ENCODE data around the gene POLA1. TPM values are rescaled to one million over a fixed set of nuclear protein-coding genes. Genes with fewer than 3 reads are reported as not detected.

POLA1 gene
- polyA plus RNA-seq, 10 donors, result 13.5 to 24.8 (median 16.1) TPM

DNA sequence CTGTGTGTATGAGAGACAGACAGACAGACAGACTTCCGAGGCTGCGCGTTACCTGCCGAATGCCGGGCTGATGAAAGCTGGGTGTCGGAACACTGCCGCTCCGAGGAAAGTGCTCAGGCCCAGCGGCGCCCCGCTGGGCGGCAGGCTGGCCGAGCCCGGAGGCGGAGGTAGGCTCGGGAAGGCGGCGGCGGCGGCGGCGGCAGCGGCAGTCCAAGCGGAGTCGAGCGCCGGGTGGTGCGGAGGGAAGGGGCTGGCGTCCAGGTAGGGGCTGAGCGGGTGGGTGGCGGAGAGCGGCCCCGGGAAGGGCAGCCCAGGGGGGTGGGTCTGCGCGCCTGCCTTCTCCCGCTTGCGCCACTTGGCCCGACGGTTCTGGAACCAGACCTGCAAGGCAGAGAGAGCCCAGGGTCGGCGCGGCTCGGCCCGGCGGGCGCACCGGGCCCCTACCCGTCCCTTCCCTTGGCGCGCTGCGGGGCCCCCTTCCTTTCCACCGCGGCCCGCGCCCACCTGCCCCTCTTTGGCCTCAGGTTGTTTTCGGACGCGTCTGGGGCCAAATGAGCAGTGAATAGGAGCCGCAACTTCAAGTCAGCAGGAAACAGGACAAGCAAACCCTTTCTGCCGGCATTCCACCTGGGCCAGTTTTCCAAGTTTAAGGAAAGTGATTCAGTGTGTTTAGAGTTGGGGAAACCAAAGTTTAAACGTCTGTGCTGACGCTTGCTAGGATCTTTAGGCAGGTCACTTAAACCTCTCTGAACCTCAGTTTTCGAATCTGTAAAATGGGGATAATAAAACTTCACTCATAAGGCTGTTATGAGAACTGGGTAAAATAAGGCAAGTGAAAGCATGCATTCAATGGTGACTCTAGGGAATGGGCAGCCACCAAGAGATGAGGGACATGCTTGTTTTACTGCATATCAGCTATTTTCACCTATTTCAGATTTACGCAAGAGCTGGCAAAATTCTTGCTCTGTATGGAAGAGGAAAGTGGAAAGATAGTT, 313.6 kb downstream of the POLA1 start:
- DNase-seq, result peak in 1 of 3 donors; percentile 23

DNA sequence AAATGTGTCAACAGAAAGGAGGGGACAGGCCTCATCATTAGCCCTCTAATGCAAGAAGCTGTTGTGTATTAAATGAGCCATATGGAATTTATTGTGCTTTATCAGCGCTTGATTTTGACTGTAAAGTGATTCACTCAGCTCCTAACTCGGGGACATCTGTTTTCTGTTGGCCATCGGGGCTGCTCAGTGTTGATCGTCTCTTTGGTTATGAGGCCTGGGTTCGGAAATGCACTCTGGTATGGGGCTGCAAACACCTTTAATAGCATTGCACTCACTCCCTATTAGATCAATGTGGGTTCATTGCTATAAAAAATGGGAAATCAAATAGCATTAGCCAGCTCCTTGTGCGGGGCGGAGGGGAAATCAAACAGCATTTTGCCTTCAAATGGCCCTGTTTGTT, 315.7 kb downstream of the POLA1 start:
- peak in 1 of 3 donors; percentile 7 for DNase-seq

DNA sequence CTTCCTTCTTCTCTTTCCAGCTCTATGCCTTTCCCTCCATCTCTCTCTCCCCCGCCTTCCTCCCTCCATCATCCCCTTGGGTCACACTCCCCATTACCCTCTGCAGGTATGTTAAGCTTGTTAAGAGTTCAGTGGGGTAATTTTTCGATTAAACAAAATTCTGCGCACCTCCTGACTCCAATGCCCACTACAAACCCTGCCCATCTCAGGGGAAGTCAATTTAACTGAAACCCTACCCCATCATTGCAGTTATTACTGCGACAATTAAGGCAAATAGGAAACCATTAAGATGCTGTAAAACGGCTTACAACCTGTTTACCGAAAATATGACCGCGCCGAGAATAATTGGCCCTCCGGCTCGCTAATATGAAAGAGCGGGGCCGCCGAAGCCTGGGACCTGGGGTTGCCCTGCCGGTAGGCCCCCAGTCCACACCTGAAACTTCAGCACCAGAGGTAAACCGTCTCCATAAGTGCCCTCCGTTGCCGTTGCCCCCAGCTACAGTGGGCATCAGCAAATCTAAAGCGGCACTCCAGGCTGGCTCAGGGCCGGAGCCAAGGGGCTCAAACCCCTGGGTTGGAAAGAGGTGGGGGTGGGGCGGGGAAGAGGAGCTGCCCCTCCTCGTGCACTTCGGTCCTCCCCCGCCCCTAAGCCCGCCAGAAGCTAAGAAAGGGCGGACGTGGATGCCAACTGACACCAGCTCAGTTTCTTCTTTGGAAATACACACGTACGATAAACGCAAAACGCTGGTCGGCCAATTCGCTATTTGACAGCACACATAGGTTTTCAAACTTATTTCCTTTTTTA, 317.3 kb downstream of the POLA1 start:
- peak in 1 of 3 donors; percentile 2 for DNase-seq

DNA sequence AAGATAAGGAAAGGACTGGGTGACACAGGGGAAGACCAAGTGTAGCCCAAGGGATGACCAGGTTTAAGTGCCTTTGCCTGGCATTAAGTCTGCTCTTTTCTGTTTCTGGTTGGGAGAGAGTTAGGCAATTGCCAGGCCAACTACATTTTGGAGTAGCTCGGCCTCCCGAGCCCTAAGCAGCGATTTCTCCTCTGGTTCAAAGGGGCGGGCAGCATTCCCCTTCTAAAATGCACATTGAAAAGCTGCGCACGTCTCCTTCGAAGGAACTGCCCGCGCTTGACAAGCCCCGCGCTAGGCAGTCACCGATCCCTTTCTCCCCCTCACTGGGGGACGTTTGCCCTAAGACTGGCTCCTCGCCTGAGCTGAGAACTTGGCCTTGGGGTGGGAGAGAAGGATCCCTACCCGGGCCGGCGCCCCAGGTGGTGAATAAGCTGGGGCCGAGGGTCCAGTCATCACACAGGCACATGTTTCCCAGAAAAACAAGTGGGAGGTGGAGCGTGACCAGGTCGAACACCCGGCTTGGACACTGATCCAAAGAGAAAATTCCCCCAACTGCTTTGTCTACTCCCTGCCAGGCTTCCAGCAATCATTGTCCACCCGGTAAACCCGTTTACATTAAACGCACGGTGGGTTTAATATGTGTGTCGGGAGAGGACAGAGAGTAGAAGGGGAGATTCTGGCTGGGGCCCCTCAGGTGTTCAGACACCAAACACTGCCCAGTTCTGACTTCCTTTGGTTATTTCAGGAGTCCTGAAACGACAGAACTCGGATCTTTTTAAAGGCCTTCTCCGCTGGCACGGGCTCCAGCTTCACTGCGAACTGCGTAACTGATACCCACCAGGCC, 318.1 kb downstream of the POLA1 start:
- DNase-seq, result peak in 1 of 3 donors; percentile 16

DNA sequence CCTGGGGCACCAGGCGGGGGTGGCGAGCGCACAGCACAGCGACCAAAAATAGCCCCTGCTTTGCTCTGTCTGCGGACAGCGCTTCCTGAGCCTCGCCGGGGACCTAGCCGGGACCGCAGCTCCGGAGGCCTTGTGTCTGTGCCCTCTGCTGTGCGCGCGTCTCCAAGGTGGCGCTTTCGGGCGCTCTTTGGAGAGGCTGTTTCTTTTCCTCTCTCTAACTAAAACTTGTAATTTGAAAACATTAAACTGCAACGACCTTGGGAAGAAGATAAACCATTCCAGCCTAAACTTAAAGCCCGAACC, 318.7 kb downstream of the POLA1 start:
- DNase-seq, result peak in 1 of 3 donors; percentile 41

DNA sequence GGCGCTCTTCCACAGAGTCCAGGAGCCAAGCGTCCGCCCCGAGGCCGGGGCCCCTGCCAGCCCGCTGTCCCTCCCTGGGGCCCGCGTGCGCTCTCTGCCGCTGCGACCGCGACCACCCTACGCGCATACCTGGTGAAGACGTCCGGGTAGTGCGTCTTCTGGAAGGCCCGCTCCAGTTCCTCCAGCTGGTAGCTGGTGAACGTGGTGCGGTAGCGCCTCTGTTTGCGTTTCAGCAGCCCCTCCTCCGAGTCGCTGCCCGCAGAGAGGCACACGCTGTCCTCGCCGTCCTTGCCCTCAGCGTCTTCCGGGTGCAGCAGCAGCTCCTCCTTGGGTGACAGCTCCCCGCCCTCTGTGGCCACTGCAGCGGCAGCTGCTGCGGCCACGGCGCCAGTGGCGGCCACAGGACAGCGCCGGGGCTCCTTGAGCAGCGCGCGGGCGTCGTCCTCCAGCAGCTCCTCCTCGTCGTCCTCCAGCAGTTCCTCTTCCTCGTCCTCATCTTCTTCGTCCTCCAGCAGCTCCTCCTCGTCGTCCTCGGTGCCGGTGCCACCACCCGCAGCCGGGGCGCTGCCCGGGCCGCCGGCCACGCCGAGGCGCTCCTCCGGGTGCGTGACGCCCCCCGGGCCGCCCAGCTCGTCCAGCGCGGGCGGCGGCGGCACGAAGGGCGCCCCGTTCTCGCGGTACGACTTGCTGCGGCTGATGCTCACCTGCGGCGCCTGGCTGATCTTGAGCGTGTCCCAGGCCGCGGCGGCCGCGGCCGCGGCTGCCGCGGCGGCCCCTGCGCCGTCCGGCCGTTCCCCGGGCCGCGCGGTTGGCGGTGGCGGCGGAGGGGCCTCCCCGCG, 319.3 kb downstream of the POLA1 start:
- peak in 1 of 3 donors; percentile 48 for DNase-seq

DNA sequence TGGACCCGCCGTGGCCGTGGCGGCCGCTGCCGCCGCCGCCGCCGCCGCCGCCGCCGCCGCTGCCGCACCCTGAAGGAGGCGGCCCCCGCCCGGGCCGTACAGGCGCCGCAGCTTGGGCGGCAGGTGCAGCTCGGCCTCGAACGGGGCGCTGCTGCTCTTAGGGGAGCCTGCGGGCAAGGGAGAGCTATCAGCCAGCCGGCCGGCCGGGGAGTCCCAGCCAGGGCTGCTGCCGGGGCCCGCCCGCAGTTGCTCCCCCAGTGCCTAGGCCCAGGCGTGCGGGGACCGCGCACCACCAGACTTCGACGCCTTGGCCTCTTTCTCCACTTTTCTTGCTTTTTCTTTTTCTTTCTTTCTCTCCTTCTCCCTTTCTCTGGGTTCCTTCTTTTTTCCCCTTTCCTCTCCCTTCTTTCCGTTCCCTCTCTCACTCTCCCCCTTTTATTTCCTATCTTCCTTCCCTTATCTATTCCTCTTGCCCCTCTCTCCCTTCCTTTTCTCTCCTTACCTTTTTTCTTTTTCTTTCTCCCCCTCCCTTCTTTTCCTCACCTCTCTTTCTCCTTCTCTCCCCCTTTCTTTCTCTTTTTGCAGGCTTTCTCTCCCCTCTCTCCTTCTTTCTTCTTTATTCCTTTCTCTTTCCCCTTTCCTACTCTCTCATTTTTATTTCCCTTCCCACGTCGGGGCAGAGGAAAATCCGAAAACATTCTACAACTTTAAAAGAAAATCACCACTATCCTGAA, 320.1 kb downstream of the POLA1 start:
- peak in 1 of 3 donors; percentile 8 for DNase-seq

DNA sequence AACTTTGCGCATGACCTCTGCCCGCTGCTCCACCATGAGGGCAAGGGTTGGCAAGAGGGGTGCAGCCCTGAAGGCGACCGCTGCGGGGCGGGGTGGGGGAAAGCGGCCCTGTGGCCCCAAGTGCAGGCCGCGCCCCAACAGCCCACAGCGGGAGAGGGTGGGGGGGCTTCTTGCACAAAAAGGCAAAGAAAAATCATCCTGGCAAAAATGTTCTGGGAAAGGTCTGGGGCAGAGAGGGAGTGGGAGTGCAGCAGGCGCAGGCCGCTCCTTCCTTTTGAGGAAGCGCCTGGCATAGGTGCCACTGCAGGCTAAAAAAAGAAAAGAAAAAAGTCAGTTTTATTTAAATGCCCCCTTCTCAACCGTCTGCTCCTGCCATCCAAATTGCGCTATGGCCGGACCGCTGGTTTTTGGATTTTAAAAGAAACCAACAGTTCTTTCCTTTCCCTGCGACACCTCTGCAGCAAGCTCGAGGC, 320.7 kb downstream of the POLA1 start:
- DNase-seq, result no peak

DNA sequence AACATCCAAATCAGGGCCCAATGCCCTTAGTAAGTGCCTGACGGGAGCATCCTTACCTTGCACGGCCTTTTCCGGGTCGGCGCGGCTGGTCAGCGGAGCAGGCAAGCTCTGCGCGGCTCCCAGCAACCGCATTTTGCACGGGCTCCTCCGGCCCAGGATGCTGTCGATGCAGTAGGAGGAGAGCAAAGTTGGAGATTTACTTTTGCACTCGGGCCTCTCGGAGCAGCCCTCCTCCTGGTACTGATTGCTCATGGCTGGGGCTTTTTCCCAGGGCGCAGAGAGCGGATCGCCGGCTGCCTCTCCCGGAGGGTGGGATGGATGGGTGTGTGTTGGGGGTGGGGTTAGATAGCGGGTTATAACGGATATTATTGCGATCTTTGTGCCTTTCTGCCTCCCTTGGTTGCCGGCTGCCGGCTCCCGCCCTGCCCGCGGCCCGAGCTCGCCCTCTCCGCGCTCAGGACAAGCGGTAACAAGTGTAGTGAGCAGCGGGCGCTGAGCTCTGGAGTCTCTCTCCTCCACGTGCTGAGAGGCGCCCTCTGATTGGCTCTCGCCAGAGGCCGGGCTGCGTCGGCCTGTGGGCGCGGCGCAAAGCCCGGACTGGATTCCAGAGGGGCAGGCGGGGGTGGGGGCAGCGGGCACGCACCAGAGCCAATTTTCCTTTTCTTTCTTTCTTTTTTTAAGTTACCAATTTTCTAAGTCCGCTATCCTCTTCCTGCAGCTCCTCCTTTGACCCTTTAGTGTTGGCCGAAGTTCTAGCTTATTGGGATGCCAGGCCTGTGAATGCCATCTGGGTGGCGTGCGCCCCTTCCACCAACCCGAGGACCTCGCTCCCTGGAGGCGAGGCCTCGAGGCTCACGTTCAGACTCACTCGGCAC, 322.0 kb downstream of the POLA1 start, which contains the start of gene ARX:
Gene ARX, minus strand, starts transcription at position 480 of the 875 bp plus-strand sequence. Its CDS starts 228 bp downstream, at position 252.
- peak; percentile 51 to 81 (median 75) for DNase-seq

DNA sequence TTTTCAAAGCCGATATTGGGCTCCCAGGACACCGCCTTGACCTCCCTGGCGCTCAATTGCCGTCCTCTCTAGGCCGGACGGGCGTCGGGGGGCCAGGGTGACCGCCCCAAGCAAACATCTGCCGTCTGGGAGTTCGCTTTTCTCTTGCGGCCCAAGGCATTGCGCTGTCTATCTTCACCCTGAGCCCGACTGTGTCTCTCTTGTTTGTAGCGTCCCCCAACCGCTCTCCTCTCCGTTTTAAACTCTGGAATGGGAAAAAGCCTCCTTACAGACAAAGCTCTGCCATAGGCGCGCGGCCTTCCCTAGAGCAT, 322.6 kb downstream of the POLA1 start:
- no peak for DNase-seq

DNA sequence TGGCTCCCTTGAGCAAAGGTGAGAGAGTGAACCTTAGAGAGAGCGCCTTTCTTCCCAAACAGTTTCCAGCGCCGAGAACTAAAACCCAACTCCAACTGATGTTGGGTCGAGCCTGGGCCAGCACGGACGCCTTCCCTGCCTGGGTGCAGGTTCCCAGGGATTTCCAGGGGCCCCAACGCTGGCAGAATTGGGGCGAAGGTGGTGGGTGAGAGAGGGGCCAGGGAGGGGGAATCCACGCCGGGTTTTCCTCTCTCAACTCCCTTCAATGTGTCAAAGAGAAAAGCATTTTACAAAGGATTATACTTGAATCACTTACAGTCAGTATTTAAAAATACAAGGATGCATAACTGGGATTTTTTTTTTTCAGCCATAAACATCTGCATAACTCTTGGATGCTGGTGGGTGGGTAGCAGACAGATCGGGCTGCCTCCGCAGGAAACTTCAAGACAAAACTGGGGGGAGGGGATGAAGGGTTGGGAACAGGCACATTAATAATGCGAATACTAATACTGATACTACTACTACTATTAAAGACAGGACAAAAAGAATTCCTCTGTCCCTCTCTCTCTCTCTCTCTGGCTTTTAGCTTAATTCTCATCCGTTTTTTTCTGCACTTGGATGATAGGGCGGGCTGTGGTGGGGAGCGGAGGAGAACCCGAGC, 323.4 kb downstream of the POLA1 start:
- peak in 1 of 3 donors; percentile 36 for DNase-seq

DNA sequence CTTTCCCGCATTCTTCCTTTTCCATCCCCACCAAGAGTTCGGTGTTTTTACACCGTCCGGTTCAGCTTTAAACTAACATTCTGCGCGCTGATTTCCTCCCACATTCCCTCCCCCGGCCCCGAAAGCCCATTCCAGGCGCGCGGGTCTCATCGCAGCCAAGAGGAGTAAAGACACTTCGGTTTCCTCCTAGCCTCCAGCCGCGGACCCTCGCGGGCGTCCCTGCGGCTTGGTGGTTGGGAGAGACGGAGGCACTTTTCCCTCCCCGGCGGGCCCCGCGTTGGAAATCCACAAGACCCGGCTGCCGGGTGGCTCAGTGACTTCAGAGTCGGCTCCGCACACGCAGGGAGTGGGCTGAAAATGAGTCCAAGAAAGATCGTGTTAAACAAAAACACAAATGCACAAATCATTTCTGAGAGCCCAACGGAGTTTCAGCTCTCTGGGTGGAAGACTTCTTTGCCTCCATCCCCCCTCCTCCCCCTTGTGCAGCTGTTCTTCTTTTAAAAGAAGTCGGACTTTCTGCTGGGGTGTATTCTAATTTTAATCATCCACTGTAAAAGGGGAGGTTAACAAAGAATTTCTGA, 324.0 kb downstream of the POLA1 start:
- DNase-seq, result peak in 1 of 3 donors; percentile 61

DNA sequence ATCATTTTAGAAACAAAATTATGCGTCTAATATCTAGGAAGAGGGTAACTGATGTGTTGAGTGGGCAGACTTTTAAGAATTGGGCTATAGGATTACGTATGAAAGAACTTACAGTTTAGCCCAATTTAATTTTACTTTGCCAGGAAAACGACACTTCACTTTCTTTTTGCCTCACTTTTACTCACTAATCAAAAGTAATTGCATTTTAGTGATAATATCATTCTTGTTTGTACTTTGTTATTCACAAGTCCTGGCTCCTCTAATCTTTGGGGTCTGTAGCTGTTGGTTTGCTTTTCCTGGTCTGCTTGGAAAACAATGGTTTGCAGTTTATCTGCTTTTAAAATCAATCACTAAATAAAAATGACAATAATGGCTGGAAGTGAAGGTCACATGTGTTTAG, 325.0 kb downstream of the POLA1 start:
- peak in 1 of 3 donors; percentile 20 for DNase-seq

DNA sequence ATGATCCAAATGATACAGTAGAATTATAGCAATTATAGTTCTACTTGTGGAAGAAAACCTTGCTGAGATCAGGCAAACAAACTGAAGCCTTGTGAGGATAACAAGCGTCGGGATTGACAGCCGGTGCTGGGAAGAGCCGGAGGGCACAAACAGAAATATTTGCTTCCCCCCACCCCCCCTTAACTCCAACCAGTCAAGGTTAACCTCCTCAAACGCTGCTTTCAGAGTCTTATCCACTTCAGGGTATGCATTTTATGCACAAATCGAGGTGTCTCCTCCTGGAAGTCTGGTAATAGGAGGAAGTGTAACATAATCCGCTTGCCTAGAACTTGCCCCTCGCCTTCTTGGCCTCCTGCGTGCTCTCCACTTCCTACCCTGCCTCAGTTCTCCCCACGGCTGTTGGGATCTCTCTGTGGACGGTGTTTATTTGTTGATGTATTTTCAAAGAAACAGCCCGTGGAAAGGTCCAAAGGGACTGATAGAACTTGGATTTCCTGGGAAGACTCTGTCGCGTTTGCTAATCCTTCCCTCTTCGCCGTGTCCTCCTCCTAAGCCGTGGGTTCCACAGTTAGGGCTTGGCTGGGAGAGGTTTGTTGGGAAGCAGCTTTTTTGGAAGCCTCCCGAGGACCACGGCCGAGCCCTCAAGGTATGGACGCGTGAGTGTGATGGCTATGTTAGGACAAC, 326.1 kb downstream of the POLA1 start:
- DNase-seq, result peak in 1 of 3 donors; percentile 32

DNA sequence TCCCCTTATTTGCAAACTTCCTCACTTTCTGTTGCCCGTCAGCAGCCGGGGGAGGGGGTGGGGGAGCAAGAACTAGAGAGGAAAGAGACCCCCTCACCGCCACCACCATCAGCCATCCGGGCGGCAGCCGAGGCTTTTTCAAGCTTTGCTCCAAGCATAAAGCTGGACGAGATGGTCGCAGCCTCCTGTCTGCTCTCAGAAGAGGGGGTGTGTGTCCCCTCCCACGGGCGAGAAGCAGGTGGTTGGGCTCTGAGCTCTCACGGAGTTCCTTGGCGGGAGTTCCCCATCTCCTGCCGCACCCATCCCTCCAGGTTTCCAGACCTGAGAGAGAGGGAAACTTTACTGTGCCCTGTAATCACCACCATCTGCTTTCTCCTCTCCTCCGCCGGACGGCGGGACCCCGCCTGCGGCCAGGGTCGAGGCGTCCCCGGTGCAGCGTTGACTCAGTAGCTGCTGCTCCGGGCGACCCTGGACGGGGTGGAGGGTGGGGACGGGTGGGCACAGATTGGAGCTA, 326.7 kb downstream of the POLA1 start:
- peak in 1 of 3 donors; percentile 27 for DNase-seq

DNA sequence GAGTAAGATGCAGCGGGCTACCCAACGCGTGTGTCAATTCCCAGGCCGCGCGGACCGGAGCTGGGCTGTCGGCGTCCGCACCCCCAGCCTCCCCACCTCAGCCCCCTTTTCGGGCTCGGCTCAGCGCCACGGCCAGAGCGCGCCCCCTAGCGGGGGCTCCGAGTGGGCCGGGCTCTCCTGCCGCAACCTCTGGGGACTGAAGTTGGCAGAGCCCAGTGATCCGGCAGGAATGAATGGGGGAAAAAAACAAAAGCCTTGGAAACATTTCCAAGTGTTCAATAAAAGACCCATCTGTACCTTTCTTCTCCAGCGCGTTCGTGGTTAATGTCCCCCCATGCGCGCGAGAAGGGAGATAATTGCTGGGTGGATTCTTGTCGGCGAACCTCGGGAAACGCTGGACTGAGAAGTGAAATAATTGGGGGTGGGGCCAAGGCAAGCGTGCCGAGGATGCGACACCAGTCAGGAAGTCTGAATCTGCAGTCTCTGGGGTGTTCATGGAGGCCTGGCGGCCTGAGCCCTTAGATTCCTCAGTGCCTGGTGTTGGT, 327.3 kb downstream of the POLA1 start:
- peak in 1 of 3 donors; percentile 16 for DNase-seq

Measured in muscle of back (tissue), 11 donors.